Keratinocyte (primary cell): Measurements from ENCODE around the gene CFAP410. TPM values are rescaled to one million over a fixed set of nuclear protein-coding genes. Genes with fewer than 3 reads are reported as not detected.
"Not testable (repeated sequence)": the region's sequence is repeated elsewhere in the genome, so short reads cannot be mapped to it uniquely, and the experiment has no call there.

ENCODE experiments used
- DNase-seq: peaks from one replicate; pipeline ENCODE4 v3.0.0-alpha.2; 2011; ENCODE audit warnings: low read depth, missing footprints, low spot score
- FAIRE-seq: peaks from 2 replicates; lab custom pipeline; 2011; peaks lifted over from hg19 to GRCh38; lab: Jason Lieb, UNC
- H2AFZ ChIP-seq: 2 replicates; pipeline ENCODE4 v1.6.0; 2012; ENCODE audit warnings: low read length, control low read depth, inconsistent platforms; ENCODE audit not compliant: control insufficient read depth
- H3K27ac ChIP-seq: 2 replicates; pipeline ENCODE4 v1.5.1; 2011; ENCODE audit warnings: low read length; ENCODE audit not compliant: control insufficient read depth, insufficient read depth
- H3K27me3 ChIP-seq: 3 replicates; pipeline ENCODE4 v1.6.0; 2011; ENCODE audit warnings: low read length; ENCODE audit not compliant: control insufficient read depth, insufficient read depth; ENCODE audit errors: extremely low read depth
- H3K36me3 ChIP-seq, 2 experiments: 2 replicates in 1 of 2; 3 replicates in 1 of 2; pipeline ENCODE4 v1.5.1; 2011; ENCODE audit warnings: low read length in 2 of 2, mild to moderate bottlenecking in 1 of 2; ENCODE audit not compliant: control insufficient read depth in 2 of 2, insufficient read depth in 2 of 2; ENCODE audit errors: extremely low read depth in 1 of 2
- H3K4me1 ChIP-seq: 3 replicates; pipeline ENCODE4 v1.5.1; 2011; ENCODE audit warnings: low read length; ENCODE audit not compliant: control insufficient read depth, insufficient read depth; ENCODE audit errors: extremely low read depth
- H3K4me2 ChIP-seq: 3 replicates; pipeline ENCODE4 v1.6.0; 2011; ENCODE audit warnings: low read depth, low read length; ENCODE audit not compliant: control insufficient read depth, insufficient read depth; ENCODE audit errors: extremely low read depth
- H3K4me3 ChIP-seq, 3 experiments: fragments of 200-600 bp in 1 of 3; sonication (generic) in 1 of 3; 2 replicates in 2 of 3; 3 replicates in 1 of 3; pipeline ENCODE4 v1.5.1; 2011 to 2016; ENCODE audit warnings: low read length in 3 of 3, mild to moderate bottlenecking in 3 of 3, control low read depth in 2 of 3, inconsistent platforms in 1 of 3, low read depth in 1 of 3, mixed read lengths in 1 of 3, mixed run types in 1 of 3, moderate library complexity in 1 of 3; ENCODE audit not compliant: control insufficient read depth in 2 of 3, insufficient read depth in 2 of 3; ENCODE audit errors: extremely low read depth in 1 of 3
- H3K79me2 ChIP-seq: 2 replicates; pipeline ENCODE4 v1.6.0; 2012; ENCODE audit warnings: low read length; ENCODE audit not compliant: control insufficient read depth, insufficient read depth
- H3K9ac ChIP-seq: 3 replicates; pipeline ENCODE4 v1.6.0; 2011; ENCODE audit warnings: low read length; ENCODE audit not compliant: control insufficient read depth, insufficient read depth; ENCODE audit errors: extremely low read depth
- H3K9me1 ChIP-seq: 3 replicates; pipeline ENCODE4 v1.6.0; 2011; ENCODE audit warnings: low read length; ENCODE audit not compliant: control insufficient read depth, insufficient read depth; ENCODE audit errors: extremely low read depth
- H3K9me3 ChIP-seq: 2 replicates; pipeline ENCODE4 v1.5.1; 2012; ENCODE audit warnings: low read depth, low read length; ENCODE audit not compliant: control insufficient read depth
- H4K20me1 ChIP-seq: 3 replicates; pipeline ENCODE4 v1.6.0; 2011; ENCODE audit warnings: low read length; ENCODE audit not compliant: control insufficient read depth, insufficient read depth; ENCODE audit errors: extremely low read depth
- CTCF ChIP-seq, 3 experiments: IDR thresholded peaks in 1 of 3; conservative IDR thresholded peaks in 1 of 3; optimal IDR thresholded peaks in 1 of 3; 2 replicates in 2 of 3; 3 replicates in 1 of 3; pipeline versions ENCODE3 to v1.5.1; 2011; ENCODE audit warnings: low read length in 3 of 3, mild to moderate bottlenecking in 3 of 3, moderate library complexity in 2 of 3, control low read depth in 1 of 3, inconsistent platforms in 1 of 3; ENCODE audit not compliant: insufficient read depth in 2 of 3; ENCODE audit errors: extremely low read depth in 1 of 3
- EZH2 ChIP-seq: IDR thresholded peaks from one replicate; pipeline ENCODE4 v1.6.1; 2012; ENCODE audit warnings: inconsistent platforms, mild to moderate bottlenecking, low read length, moderate library complexity
- dilution Hi-C: fragments of 300-500 bp; cut with MboI; formaldehyde crosslinking; loops from one replicate; pipeline ENCODE4 v1.7.0; 2020; ENCODE audit warnings: low sequenced_read_pairs; ENCODE audit not compliant: extremely low pct_ligation_motif_present
- polyA plus RNA-seq, 5 experiments: library from polyadenylated mRNA; depleted of rRNA in 3 of 5; stranded (reverse) in 3 of 5; stranded (forward) in 1 of 5; unstranded in 1 of 5; fragments of >200 nt; gene quantifications; 1 replicate in 1 of 5; 2 replicates in 3 of 5; 3 replicates in 1 of 5; pipeline versions ENCODE4 v1.2.1 to v1.2.3, GENCODE V29; 2011 to 2012; ENCODE audit warnings: missing spikeins in 2 of 5, low read depth in 1 of 5, low replicate concordance in 1 of 5

CFAP410 gene
- polyA plus RNA-seq, 1 donor (not counting 4 experiments of a cell fraction or from before 2014, with no cell fraction given) = 2.2 TPM

GRCh38 chr21:44283948-44284347, 55.2 kb downstream of the CFAP410 start:
- Histone ChIP-seq H3K27me3 (peaks cover 42% of the 10 kb centered on the region), H3K4me1 (no peaks in the 10 kb centered on the region), H3K4me3 (no peak overlapping the region), H2AFZ (no peak overlapping the region), H3K9me3 (no peaks in the 10 kb centered on the region), H3K79me2 (no peaks in the 10 kb centered on the region), H4K20me1 (peaks cover 3% of the 10 kb centered on the region), H3K4me2 (no peak overlapping the region), H3K27ac (no peak overlapping the region), H3K36me3 (no peaks in the 10 kb centered on the region), H3K9ac (no peak overlapping the region), H3K9me1 (no peaks in the 10 kb centered on the region)
- no peak for FAIRE-seq
- no peak for DNase-seq
- TF ChIP-seq EZH2 = no peak
- TF ChIP-seq CTCF (optimal IDR thresholded peaks at IDR 0.05 in 1 of 3, IDR thresholded peaks at IDR 0.05 in 1 of 3, conservative IDR thresholded peaks at IDR 0.05 in 1 of 3; ENCODE audit: extremely low read depth in 1 of 3, insufficient read depth in 2 of 3, low read length in 3 of 3) = no peak
- dilution Hi-C loops = no loop called here

GRCh38 chr21:44283211-44283785, 55.9 kb downstream of the CFAP410 start:
- not testable (repeated sequence) for FAIRE-seq, H4K20me1 ChIP-seq
- H3K27me3 ChIP-seq = peaks cover 37% of the 10 kb centered on the region

DNA sequence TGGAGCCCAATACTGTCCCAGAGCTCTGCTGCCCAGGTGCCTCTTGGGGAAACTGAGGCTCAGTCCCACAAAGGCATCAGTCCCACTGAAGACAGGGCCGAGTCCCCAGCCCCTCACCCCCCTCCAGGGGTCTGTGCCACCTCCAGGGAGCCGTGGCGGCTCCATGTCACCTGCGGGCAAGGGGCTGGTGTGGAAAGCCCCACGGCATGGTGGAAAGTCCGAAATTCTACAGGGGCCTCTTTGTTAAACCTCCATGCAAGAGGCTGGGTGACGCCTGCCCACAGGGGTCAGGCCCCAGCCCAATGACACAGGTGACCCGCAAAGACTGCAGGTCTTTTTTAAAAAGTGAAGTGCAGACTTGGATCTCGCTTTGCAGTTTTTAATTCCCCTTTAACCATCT, 56.8 kb downstream of the CFAP410 start:
- Histone ChIP-seq H3K4me3 (no peak overlapping the region), H4K20me1 (no peaks in the 10 kb centered on the region), H3K4me2 (no peak overlapping the region), H3K27me3 (peaks cover 30% of the 10 kb centered on the region), H3K9me3 (no peaks in the 10 kb centered on the region), H3K9me1 (no peaks in the 10 kb centered on the region), H3K27ac (no peak overlapping the region), H3K79me2 (no peaks in the 10 kb centered on the region), H3K4me1 (no peaks in the 10 kb centered on the region), H3K36me3 (no peaks in the 10 kb centered on the region), H2AFZ (no peak overlapping the region), H3K9ac (no peak overlapping the region)
- dilution Hi-C loops = no loop called here
- DNase-seq = no peak
- TF ChIP-seq EZH2 = no peak
- no peak for TF ChIP-seq CTCF (optimal IDR thresholded peaks at IDR 0.05 in 1 of 3, IDR thresholded peaks at IDR 0.05 in 1 of 3, conservative IDR thresholded peaks at IDR 0.05 in 1 of 3; ENCODE audit: extremely low read depth in 1 of 3, insufficient read depth in 2 of 3, low read length in 3 of 3)
- no peak for FAIRE-seq

More at GRCh38 chr21:44283211-44283785, 55.9 kb downstream of the CFAP410 start:
- H3K79me2 ChIP-seq, H3K9ac ChIP-seq, DNase-seq, H3K4me2 ChIP-seq, H3K9me3 ChIP-seq, H3K4me3 ChIP-seq, H3K36me3 ChIP-seq, dilution Hi-C loops, H3K4me1 ChIP-seq, H3K9me1 ChIP-seq, H2AFZ ChIP-seq, H3K27ac ChIP-seq: not testable (repeated sequence)
